ENCODE data around the gene USH2A.

DNA sequence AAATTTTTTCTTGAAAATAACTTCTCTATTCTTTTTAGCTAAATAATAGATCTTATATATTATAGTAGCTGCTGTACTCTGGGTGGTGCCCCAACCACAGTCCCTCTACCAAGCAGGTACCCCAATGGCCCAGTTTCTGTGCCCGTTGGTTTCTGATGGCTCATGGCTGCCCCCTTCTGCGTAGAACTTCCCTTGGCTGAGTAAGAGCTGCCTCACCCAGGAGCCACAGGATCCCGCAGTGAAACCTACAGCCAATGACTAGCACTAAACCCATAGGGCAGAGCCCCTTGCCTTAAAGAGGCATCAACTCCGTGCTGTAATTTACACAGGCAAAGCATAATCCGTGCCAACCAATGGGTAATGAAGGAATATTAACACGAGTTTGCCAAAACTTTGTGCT is 247.5 kb downstream of the USH2A start:
- TF ChIP-seq EZH2 (IDR thresholded peaks at IDR 0.05; ENCODE audit: insufficient read depth, poor library complexity, severe bottlenecking) = no peak
- TF ChIP-seq EZH2phosphoT487 (IDR thresholded peaks at IDR 0.05; ENCODE audit: insufficient read depth, low read depth) = no peak

Measured in GM23248 (cell line).